ENCODE results near the gene CGNL1. TPM values are rescaled to one million over a fixed set of nuclear protein-coding genes. Genes with fewer than 3 reads are reported as not detected.

Gene CGNL1
- total and polyA plus RNA-seq, 2 experiments from 2014 or later: 11.4 to 13.1 TPM

- Histone ChIP-seq H3K36me3 (replicated peaks; ENCODE audit: insufficient read depth, low read depth) (no peaks in the 10 kb centered on the region), H3K4me2 (no peak overlapping the region), H3K4me3 (no peak overlapping the region), H3K9me2 (replicated peaks; ENCODE audit: insufficient read depth) (no peaks in the 10 kb centered on the region), H3K79me2 (no peaks in the 10 kb centered on the region), H3K27ac (no peak overlapping the region), H3K9me3 (ENCODE audit: low read depth) (no peaks in the 10 kb centered on the region), H2AFZ (no peak overlapping the region), H4K20me1 (ENCODE audit: insufficient read depth, poor library complexity, severe bottlenecking) (no peaks in the 10 kb centered on the region), H3K4me1 (ENCODE audit: insufficient read depth) (peaks cover 12% of the 10 kb centered on the region), H3K27me3 (no peaks in the 10 kb centered on the region)
- TF ChIP-seq EZH2phosphoT487 (IDR thresholded peaks at IDR 0.05; ENCODE audit: low read depth, severe bottlenecking, unreplicated experiment) (no peak), EZH2 (IDR thresholded peaks at IDR 0.05; ENCODE audit: borderline replicate concordance) (no peak), CTCF (IDR thresholded peaks at IDR 0.05; ENCODE audit: poor library complexity) (no peak)
- WGBS (ENCODE audit: low lambda C conversion rate, missing lambda C conversion rate): 69% methylated on average over 4 of the region's 4 CpGs
- no peak for DNase-seq (ENCODE audit: low spot score)
These were observed 196.8 kb downstream of the CGNL1 start for GRCh38 chr15:57573151-57573550.

- no peak overlapping the region for H2AFZ ChIP-seq
- 82% methylated on average over 5 of the region's 5 CpGs for WGBS (ENCODE audit: low lambda C conversion rate, missing lambda C conversion rate)
- no peak overlapping the region for H3K27ac ChIP-seq
- H3K9me2 ChIP-seq (replicated peaks; ENCODE audit: insufficient read depth): no peaks in the 10 kb centered on the region
- no peaks in the 10 kb centered on the region for H3K27me3 ChIP-seq
- H3K9me3 ChIP-seq (ENCODE audit: low read depth): no peaks in the 10 kb centered on the region
- no peaks in the 10 kb centered on the region for H3K36me3 ChIP-seq (replicated peaks; ENCODE audit: insufficient read depth, low read depth)
- peaks cover 25% of the 10 kb centered on the region for H3K4me1 ChIP-seq (ENCODE audit: insufficient read depth)
- no peak overlapping the region for H3K4me3 ChIP-seq
- no peaks in the 10 kb centered on the region for H3K79me2 ChIP-seq
- H3K4me2 ChIP-seq: no peak overlapping the region
- H4K20me1 ChIP-seq (ENCODE audit: insufficient read depth, poor library complexity, severe bottlenecking): no peaks in the 10 kb centered on the region
- TF ChIP-seq EZH2 (IDR thresholded peaks at IDR 0.05; ENCODE audit: borderline replicate concordance): no peak
- TF ChIP-seq EZH2phosphoT487 (IDR thresholded peaks at IDR 0.05; ENCODE audit: low read depth, severe bottlenecking, unreplicated experiment): no peak
- TF ChIP-seq CTCF (IDR thresholded peaks at IDR 0.05; ENCODE audit: poor library complexity): no peak
- no peak for DNase-seq (ENCODE audit: low spot score)
These were observed 199.1 kb downstream of the CGNL1 start for GRCh38 chr15:57575363-57575762.

DNA sequence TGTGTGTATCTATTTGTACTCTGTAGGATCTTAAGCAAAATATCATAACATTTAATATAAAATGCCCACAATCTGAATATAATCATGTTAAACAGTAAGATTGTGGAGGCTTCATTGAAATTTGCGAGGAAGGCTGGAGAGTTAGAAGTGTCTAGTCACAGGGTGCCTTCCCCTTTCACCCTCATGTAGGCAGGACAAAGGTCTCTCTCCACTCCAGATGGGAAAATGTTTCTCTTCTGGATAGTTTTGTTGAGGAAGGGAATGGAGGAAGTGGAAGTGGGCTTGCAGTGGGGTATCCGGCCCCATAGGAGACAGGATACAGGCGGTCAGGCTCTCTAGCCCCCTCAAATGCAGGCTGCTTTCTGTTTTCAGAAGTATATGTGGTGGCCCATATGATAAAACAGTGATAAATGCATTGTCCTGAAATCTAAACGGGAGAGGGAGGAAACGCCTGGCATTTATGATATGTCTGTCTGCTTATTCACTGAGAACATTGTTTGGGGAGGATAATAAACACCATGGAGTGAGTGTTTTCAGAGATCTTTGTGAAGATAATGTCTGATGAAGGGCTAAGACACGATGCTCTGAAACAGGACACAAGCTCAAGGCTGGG, 202.1 kb downstream of the CGNL1 start:
- 45% methylated on average over 6 of the region's 6 CpGs for WGBS (ENCODE audit: low lambda C conversion rate, missing lambda C conversion rate)
- Histone ChIP-seq H4K20me1 (ENCODE audit: insufficient read depth, poor library complexity, severe bottlenecking) (no peaks in the 10 kb centered on the region), H3K9me2 (replicated peaks; ENCODE audit: insufficient read depth) (no peaks in the 10 kb centered on the region), H3K27me3 (no peaks in the 10 kb centered on the region), H3K9me3 (ENCODE audit: low read depth) (peaks cover 7% of the 10 kb centered on the region), H2AFZ (peak overlapping the region; percentile 22), H3K4me3 (no peak overlapping the region), H3K36me3 (replicated peaks; ENCODE audit: insufficient read depth, low read depth) (no peaks in the 10 kb centered on the region), H3K27ac (peak overlapping the region; percentile 95), H3K4me2 (peak overlapping the region; percentile 53), H3K79me2 (no peaks in the 10 kb centered on the region), H3K4me1 (ENCODE audit: insufficient read depth) (peaks cover 38% of the 10 kb centered on the region)
- no peak for TF ChIP-seq EZH2 (IDR thresholded peaks at IDR 0.05; ENCODE audit: borderline replicate concordance)
- no peak for TF ChIP-seq CTCF (IDR thresholded peaks at IDR 0.05; ENCODE audit: poor library complexity)
- no peak for DNase-seq (ENCODE audit: low spot score)

Measured in hepatocyte (in vitro differentiated cells).